ENCODE measurements around the gene OIP5. TPM values are rescaled to one million over a fixed set of nuclear protein-coding genes. Genes with fewer than 3 reads are reported as not detected.

Gene OIP5
- total and polyA plus RNA-seq, 2 donors (not counting 3 experiments of a cell fraction or from before 2014, with no cell fraction given) = 11.4 to 11.8 TPM

DNA sequence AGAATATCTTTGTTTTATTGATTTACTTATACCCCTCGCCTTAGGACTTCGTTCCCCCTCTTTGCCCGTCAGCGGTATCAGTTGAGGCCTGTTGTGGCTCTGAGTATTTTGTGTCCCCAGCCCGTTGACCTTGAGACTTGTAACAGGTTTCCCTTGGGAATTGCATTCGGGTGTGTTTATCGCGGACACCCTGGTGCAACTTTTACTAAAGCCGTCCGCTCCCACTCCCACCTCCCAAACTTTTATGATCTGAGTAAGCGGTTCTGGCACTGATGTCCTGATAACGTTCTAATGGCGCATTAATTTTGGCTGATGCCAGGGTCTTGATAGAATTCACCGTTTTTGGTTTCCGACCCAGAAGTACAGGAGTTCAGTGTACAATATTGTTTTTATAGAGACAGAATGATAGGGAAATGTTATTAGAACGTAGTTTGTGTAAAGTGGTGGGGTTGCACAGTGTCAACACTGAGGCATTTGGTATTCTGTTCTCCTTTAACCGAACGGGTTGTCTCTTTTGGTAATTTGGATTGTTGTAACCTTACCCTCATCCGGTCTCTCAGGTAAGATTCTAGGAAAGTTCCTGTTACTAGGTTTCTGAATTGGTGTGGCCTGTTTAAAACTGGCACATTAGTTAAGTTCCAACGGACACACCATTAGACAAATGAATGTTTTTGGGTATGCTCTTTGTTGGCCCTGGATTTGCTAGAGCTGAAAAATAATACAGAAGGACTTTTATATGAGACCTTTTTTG, 47.8 kb downstream of the OIP5 start:
- peaks cover 49% of the 10 kb centered on the region for H3K79me2 ChIP-seq (ENCODE audit: control insufficient read depth, insufficient read depth, low read length)
- H3K4me1 ChIP-seq (ENCODE audit: control insufficient read depth, extremely low read depth, insufficient read depth, low read length) = peaks cover 6% of the 10 kb centered on the region
- H3K9me1 ChIP-seq (replicated peaks; ENCODE audit: control insufficient read depth, extremely low read depth, insufficient read depth, low read length) = no peaks in the 10 kb centered on the region
- TSS peak; percentile 26 for BruUV-seq (replicated peaks)
- no peaks in the 10 kb centered on the region for H4K20me1 ChIP-seq (replicated peaks; ENCODE audit: control insufficient read depth, extremely low read depth, insufficient read depth, low read length)
- peak overlapping the region; percentile 94 for H2AFZ ChIP-seq (ENCODE audit: low read depth, low read length)
- peak; percentile 83 for FAIRE-seq
- peak overlapping the region; percentile 83 to 96 (median 95) for H3K4me3 ChIP-seq (replicated peaks in 1 of 3; ENCODE audit: insufficient read depth in 1 of 3, low read depth in 1 of 3, low read length in 3 of 3)
- H3K9me3 ChIP-seq (replicated peaks; ENCODE audit: control insufficient read depth, insufficient read depth, low read length) = no peaks in the 10 kb centered on the region
- ChIA-PET CTCF (interaction anchor here (0.6 to 1.0 kb wide), 2 partner anchors 10 to 367 kb away, joined by 3 read pairs; no protein-coding TSS in a partner anchor), POLR2A (no interaction called here)
- H3K9ac ChIP-seq (replicated peaks; ENCODE audit: extremely low read depth, insufficient read depth, low read length) = peak overlapping the region; percentile 88
- DNase-seq (ENCODE audit: low read depth, low spot score) = peak; percentile 54
- no peak for TF ChIP-seq CTCF (IDR thresholded peaks at IDR 0.05; ENCODE audit: extremely low read depth in 1 of 2, insufficient read depth in 1 of 2, low read depth in 1 of 2, low read length in 2 of 2)
- peak; percentile 52 for TF ChIP-seq GATA2 (IDR thresholded peaks at IDR 0.05; ENCODE audit: insufficient read depth, insufficient read length, low read depth, low read length)
- dilution Hi-C loops (cut with MboI; ENCODE audit: extremely low pct_ligation_motif_present, low sequenced_read_pairs) (no loop called here), intact Hi-C loops (cut with micrococcal nuclease) (loop anchor here (2.0 kb wide), 1 partner anchor 48 kb away; the partner anchor contains the start of genes NUSAP1 and OIP5)
- H3K4me2 ChIP-seq (ENCODE audit: insufficient read depth, low read length) = peak overlapping the region; percentile 77
- peaks cover 11 to 21% of the 10 kb centered on the region in 2 experiments for H3K36me3 ChIP-seq (ENCODE audit: control insufficient read depth in 2 of 2, extremely low read depth in 1 of 2, insufficient read depth in 2 of 2, low read length in 2 of 2)
- no peaks in the 10 kb centered on the region for H3K27me3 ChIP-seq (ENCODE audit: control insufficient read depth in 2 of 2, insufficient read depth in 2 of 2, low read length in 2 of 2)
- peak overlapping the region; percentile 44 for H3K27ac ChIP-seq (ENCODE audit: insufficient read depth, low read depth, low read length)

Data from endothelial cell of umbilical vein (primary cell).